ENCODE measurements around the gene FSIP1. TPM values are rescaled to one million over a fixed set of nuclear protein-coding genes. Genes with fewer than 3 reads are reported as not detected.

Gene FSIP1
- total RNA-seq, 2 donors from 2014 or later, result 0.33 TPM; not detected in 1

DNA sequence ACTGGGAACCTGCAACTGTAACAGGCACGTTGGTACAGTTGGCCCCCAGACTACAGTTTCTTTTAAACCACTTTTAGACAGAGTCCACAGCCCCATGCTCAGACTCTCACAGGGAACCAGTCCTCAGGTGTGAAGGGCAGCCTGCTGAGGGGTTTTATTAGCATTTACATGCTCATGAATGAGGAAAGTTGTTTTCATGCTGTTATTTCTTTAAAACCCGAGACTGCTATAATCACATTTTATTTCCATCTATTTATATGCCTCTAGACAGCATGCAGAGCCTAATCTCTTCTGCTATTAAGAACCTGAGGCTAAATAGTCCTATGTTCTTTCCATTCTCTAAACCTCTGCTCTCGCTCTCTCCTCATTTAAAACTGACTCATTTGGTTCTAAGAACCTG is 26.3 kb upstream of the FSIP1 start:
- Histone ChIP-seq H3K9me3 (no peaks in the 10 kb centered on the region), H3K36me3 (replicated peaks in 1 of 2; ENCODE audit: insufficient read depth in 1 of 2, low read depth in 2 of 2) (no peaks in the 10 kb centered on the region), H3K4me1 (no peaks in the 10 kb centered on the region), H3K27ac (no peak overlapping the region), H3K27me3 (no peaks in the 10 kb centered on the region), H3K4me3 (no peak overlapping the region)
- WGBS, 2 donors, result 59 to 66% methylated on average over 3 of the region's 3 CpGs
- intact Hi-C loops (cut with DNase I), result no loop called here
- TF ChIP-seq POLR2A (IDR thresholded peaks at IDR 0.05), result no peak
- TF ChIP-seq, protein P1, sequence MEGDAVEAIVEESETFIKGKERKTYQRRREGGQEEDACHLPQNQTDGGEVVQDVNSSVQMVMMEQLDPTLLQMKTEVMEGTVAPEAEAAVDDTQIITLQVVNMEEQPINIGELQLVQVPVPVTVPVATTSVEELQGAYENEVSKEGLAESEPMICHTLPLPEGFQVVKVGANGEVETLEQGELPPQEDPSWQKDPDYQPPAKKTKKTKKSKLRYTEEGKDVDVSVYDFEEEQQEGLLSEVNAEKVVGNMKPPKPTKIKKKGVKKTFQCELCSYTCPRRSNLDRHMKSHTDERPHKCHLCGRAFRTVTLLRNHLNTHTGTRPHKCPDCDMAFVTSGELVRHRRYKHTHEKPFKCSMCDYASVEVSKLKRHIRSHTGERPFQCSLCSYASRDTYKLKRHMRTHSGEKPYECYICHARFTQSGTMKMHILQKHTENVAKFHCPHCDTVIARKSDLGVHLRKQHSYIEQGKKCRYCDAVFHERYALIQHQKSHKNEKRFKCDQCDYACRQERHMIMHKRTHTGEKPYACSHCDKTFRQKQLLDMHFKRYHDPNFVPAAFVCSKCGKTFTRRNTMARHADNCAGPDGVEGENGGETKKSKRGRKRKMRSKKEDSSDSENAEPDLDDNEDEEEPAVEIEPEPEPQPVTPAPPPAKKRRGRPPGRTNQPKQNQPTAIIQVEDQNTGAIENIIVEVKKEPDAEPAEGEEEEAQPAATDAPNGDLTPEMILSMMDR (IDR thresholded peaks at IDR 0.05), result no peak
- DNase-seq (no peak), ATAC-seq (no peak)

DNA sequence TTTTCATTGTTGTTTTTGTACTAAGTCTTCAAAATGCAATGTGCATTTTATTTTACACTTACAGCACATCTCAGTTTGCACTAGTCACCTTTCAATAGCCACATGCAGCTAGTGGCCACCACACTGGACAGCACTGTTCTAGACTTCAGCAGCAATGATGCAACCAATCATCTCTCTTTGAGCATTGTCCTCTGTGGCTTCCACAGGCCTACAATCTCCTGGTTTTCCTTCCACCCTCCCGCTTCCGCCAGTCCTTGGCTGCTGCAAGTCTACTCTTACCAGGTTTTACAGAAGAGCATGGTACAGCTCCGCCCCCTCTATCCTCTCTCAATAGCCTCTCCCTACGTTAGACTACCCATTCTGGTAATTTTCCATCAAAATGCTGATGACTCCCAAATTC is 25.1 kb upstream of the FSIP1 start:
- ATAC-seq, result no peak
- no peak overlapping the region for H3K27ac ChIP-seq
- no peaks in the 10 kb centered on the region for H3K4me1 ChIP-seq
- DNase-seq, result no peak
- H3K36me3 ChIP-seq (replicated peaks in 1 of 2; ENCODE audit: insufficient read depth in 1 of 2, low read depth in 2 of 2), result no peaks in the 10 kb centered on the region
- no peaks in the 10 kb centered on the region for H3K9me3 ChIP-seq
- no peak for TF ChIP-seq POLR2A (IDR thresholded peaks at IDR 0.05)
- TF ChIP-seq, protein P1 (IDR thresholded peaks at IDR 0.05), result no peak
- WGBS, 2 donors, result 86 to 87% methylated on average over 4 of the region's 4 CpGs
- intact Hi-C loops (cut with DNase I), result no loop called here
- no peak overlapping the region for H3K4me3 ChIP-seq
- H3K27me3 ChIP-seq, result no peaks in the 10 kb centered on the region

DNA sequence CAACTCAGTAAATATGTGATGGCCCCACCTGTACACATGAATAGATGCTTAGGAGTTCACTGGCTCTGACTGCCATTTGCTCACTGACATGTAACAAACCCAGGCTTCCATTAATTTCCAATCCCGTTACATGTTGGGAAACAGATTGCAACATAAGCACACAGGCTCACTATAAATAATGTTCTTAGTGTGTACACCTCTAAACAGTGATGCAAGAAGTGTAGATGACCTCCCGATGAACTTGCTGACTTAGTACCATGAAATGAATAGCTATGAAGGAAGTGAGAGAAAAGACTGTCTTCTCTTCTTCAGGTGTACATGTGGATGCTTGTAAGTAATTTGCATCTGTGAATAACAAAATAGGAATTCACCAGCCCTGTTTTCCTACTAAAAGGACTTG is 21.4 kb upstream of the FSIP1 start:
- WGBS, 2 donors, result 65 to 86% methylated on average over 2 of the region's 2 CpGs
- Histone ChIP-seq H3K9me3 (no peaks in the 10 kb centered on the region), H3K4me3 (no peak overlapping the region), H3K27me3 (no peaks in the 10 kb centered on the region), H3K27ac (no peak overlapping the region), H3K36me3 (replicated peaks in 1 of 2; ENCODE audit: insufficient read depth in 1 of 2, low read depth in 2 of 2) (no peaks in the 10 kb centered on the region), H3K4me1 (no peaks in the 10 kb centered on the region)
- no peak for ATAC-seq
- TF ChIP-seq, protein P1 (IDR thresholded peaks at IDR 0.05), result no peak
- TF ChIP-seq POLR2A (IDR thresholded peaks at IDR 0.05), result no peak
- intact Hi-C loops (cut with DNase I), result no loop called here
- no peak for DNase-seq

DNA sequence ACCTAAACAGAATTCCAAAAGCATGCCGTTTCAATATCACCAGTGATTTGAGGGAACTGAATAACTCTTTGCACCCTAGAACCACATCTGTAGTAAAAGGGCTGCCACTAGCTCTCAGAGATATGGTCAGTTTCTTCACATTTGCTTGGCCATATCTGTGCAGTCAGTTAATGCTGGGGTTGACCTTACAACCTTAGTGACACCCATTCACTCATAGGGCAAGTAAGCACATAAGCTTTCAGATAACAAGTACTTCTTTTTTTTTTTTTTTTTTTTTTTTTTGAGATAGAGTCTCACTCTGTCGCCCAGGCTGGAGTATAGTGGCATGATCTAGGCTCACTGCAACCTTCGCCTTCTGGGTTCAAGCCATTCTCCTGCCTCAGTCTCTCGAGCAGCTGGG is 20.4 kb upstream of the FSIP1 start:
- DNase-seq (no peak), ATAC-seq (no peak)
- Histone ChIP-seq H3K9me3 (no peaks in the 10 kb centered on the region), H3K27ac (no peak overlapping the region), H3K27me3 (no peaks in the 10 kb centered on the region), H3K4me3 (no peak overlapping the region), H3K36me3 (replicated peaks in 1 of 2; ENCODE audit: insufficient read depth in 1 of 2, low read depth in 2 of 2) (no peaks in the 10 kb centered on the region), H3K4me1 (no peaks in the 10 kb centered on the region)
- WGBS, 2 donors, result 73 to 83% methylated on average over 4 of the region's 4 CpGs
- intact Hi-C loops (cut with DNase I), result no loop called here
- TF ChIP-seq POLR2A (IDR thresholded peaks at IDR 0.05), result no peak
- TF ChIP-seq, protein P1 (IDR thresholded peaks at IDR 0.05), result no peak

DNA sequence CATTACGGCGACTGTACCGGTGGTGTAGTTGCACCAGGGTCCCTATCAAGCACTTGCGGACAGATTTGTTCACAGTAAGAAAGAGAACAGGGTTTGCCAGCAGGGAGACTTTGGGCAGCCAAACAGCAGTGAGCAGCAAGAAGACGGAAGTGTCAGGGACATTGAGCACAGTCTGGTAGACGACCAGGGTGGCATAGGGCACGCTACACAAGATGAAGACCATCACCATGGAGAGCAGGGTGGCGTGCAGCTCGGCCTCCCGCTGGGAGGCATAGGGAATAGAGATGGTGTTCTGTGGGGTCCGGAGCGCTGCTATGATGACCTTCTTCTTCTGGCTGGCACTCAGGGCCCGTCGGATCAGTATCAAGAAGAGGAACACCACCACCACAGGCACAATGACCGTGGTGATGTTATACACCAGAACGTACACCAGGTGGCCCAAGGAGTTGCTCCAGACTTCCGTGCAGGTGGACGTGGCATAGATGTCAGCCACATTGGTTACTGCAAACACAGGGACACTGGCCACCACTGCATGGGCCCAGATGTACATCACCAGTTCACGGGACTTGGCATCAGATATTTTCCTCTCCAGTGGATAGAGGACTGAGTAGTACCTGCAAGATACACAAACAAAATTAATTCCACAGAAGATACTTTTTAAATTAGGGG is 19.1 kb upstream of the FSIP1 start:
- H3K36me3 ChIP-seq (replicated peaks in 1 of 2; ENCODE audit: insufficient read depth in 1 of 2, low read depth in 2 of 2), result no peaks in the 10 kb centered on the region
- TF ChIP-seq, protein P1 (IDR thresholded peaks at IDR 0.05), result peak in 6 of 7 experiments; percentile 27 to 65 (median 48)
- TF ChIP-seq POLR2A (IDR thresholded peaks at IDR 0.05), result no peak
- no peaks in the 10 kb centered on the region for H3K27me3 ChIP-seq
- H3K4me1 ChIP-seq, result no peaks in the 10 kb centered on the region
- DNase-seq, result peak; percentile 50 to 65 (median 57)
- WGBS, 2 donors, result 57 to 65% methylated on average over 17 to 19 of the region's 19 CpGs
- peak; percentile 67 for ATAC-seq
- H3K4me3 ChIP-seq, result no peak overlapping the region
- H3K9me3 ChIP-seq, result no peaks in the 10 kb centered on the region
- intact Hi-C loops (cut with DNase I), result no loop called here
- no peak overlapping the region for H3K27ac ChIP-seq

Measured in body of pancreas (tissue), 4 donors.